Lower leg skin (tissue), 3 donors: ENCODE results near the gene SF3B6.

Source experiments
- POLR2A ChIP-seq, 2 donors: fragments of 450-650 bp; IDR thresholded peaks; one replicate each; pipeline ENCODE4 v1.6.1; 2016 to 2017; ENCODE audit warnings: antibody characterized with exemption in 2 of 2, mild to moderate bottlenecking in 1 of 2, moderate library complexity in 1 of 2
- TF ChIP-seq, protein P1 (sequence below), 3 donors: fragments of 450-650 bp; IDR thresholded peaks; one replicate each; pipeline ENCODE4 v1.5.1; 2016; ENCODE audit warnings: antibody characterized with exemption in 3 of 3, mild to moderate bottlenecking in 3 of 3, moderate library complexity in 2 of 3

DNA sequence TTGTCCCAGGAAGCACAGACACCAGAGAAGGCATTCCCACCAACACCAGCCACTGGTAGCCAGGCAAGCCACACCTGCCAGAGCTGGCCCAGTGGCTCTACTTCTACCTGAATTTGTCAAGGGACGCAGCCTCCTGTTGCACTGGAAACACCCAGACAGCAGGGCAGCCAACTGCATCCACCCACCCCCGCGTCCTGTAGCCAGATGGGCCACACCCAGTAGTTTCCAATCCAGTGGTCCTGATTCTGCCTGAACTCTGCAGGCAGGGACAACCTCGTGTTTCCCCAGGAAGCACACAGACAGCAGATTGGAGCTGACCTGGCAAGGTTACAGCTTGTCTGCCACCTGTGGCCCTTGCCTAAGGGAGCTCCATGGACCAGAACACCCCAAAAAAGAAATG is 28.8 kb upstream of the SF3B6 start:
- TF ChIP-seq, protein P1, sequence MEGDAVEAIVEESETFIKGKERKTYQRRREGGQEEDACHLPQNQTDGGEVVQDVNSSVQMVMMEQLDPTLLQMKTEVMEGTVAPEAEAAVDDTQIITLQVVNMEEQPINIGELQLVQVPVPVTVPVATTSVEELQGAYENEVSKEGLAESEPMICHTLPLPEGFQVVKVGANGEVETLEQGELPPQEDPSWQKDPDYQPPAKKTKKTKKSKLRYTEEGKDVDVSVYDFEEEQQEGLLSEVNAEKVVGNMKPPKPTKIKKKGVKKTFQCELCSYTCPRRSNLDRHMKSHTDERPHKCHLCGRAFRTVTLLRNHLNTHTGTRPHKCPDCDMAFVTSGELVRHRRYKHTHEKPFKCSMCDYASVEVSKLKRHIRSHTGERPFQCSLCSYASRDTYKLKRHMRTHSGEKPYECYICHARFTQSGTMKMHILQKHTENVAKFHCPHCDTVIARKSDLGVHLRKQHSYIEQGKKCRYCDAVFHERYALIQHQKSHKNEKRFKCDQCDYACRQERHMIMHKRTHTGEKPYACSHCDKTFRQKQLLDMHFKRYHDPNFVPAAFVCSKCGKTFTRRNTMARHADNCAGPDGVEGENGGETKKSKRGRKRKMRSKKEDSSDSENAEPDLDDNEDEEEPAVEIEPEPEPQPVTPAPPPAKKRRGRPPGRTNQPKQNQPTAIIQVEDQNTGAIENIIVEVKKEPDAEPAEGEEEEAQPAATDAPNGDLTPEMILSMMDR (IDR thresholded peaks at IDR 0.05) = no peak
- no peak for TF ChIP-seq POLR2A (IDR thresholded peaks at IDR 0.05)
